ENCODE data around the gene TRIM59.
A peak's percentile ranks its signal among the peaks of the same experiment; 100 is the strongest.

The TRIM59 gene

DNA sequence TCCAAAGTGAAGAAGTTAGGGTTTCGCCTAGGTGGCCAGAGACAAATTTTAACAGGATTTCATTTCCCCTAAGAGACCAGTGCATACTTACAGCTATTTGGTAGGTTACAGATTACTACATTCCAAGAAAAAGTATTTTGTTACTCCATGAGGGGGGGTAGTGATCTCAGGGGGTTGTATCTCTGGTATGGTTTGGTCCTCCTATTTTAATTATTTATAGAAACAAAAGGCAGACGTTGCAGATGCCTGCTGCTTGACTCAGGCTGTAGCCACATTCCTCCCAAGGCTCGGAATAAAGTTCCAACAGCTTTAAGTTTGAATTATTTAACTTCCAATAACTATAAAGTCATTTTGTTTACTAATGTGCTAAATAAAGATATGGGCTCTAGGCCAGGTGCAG lies 1.3 kb upstream of the TRIM59 start:
- TF ChIP-seq, protein P1, sequence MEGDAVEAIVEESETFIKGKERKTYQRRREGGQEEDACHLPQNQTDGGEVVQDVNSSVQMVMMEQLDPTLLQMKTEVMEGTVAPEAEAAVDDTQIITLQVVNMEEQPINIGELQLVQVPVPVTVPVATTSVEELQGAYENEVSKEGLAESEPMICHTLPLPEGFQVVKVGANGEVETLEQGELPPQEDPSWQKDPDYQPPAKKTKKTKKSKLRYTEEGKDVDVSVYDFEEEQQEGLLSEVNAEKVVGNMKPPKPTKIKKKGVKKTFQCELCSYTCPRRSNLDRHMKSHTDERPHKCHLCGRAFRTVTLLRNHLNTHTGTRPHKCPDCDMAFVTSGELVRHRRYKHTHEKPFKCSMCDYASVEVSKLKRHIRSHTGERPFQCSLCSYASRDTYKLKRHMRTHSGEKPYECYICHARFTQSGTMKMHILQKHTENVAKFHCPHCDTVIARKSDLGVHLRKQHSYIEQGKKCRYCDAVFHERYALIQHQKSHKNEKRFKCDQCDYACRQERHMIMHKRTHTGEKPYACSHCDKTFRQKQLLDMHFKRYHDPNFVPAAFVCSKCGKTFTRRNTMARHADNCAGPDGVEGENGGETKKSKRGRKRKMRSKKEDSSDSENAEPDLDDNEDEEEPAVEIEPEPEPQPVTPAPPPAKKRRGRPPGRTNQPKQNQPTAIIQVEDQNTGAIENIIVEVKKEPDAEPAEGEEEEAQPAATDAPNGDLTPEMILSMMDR (IDR thresholded peaks at IDR 0.05; ENCODE audit: low read depth, low read length, missing control alignments): no peak
- peak; percentile 54 for DNase-seq (ENCODE audit: extremely low read depth, low read depth)
- H3K4me3 ChIP-seq (replicated peaks; ENCODE audit: low read depth, low read length): peak overlapping the region; percentile 89

DNA sequence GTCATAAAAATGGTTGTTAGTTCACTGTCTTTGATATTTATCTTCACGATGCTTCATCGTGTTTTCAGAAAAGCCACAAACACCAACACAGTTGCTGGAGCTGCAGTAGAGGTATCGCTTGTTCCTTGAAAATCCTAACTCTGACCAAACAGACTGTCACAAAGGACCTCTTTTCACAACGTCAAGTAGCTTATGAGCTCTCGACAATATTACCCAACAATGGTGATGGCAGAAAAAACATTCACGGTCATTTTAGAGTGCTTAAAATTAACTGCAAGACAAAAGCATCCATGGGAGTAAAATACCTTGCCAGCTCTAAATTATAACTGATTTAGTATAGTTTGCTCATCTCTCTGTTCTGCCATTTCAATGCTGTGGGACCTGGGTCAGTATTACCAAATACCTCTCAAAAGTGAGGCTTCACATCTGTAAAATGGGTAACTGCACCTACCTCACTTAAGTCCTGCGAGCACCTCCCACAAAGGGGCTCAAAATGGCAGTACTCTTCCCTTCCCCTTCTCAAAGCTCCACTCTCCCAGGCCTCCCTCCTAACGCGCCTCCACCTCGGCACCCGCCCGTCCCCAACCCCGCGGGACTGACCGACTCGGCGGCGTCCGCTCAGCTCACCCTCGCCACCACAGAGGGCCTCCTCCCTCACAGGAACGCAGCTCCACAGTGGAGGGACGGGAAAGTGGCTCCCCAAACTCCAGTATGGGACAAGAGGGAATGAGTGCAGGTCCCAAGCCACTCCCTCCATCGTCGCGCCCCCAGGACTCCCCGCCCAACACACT lies 546 bp downstream of the TRIM59 start:
- TF ChIP-seq, protein P1 (IDR thresholded peaks at IDR 0.05; ENCODE audit: low read depth, low read length, missing control alignments): no peak
- H3K4me3 ChIP-seq (replicated peaks; ENCODE audit: low read depth, low read length): peak overlapping the region; percentile 89
- no peak for DNase-seq (ENCODE audit: extremely low read depth, low read depth)

DNA sequence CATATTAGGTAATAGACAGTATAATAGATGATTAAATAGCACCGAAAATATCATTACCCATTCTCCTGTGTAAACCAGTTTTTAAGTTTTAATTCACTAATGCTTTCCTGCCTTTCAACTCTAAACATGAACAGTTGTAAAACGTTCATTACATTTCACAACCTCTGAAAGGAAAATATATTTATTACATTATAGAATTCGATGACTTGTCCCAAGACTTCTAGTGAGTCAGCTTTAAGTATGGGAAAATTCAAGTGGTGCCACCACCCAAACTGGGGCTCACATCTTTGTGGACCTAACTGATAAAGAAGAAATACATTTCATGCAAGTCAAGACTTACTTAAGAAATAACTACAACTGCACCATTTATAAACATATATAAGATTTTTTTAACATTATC lies 2.0 kb downstream of the TRIM59 start:
- TF ChIP-seq, protein P1 (IDR thresholded peaks at IDR 0.05; ENCODE audit: low read depth, low read length, missing control alignments): no peak
- H3K4me3 ChIP-seq (replicated peaks; ENCODE audit: low read depth, low read length): peak overlapping the region; percentile 89
- DNase-seq (ENCODE audit: extremely low read depth, low read depth): no peak

DNA sequence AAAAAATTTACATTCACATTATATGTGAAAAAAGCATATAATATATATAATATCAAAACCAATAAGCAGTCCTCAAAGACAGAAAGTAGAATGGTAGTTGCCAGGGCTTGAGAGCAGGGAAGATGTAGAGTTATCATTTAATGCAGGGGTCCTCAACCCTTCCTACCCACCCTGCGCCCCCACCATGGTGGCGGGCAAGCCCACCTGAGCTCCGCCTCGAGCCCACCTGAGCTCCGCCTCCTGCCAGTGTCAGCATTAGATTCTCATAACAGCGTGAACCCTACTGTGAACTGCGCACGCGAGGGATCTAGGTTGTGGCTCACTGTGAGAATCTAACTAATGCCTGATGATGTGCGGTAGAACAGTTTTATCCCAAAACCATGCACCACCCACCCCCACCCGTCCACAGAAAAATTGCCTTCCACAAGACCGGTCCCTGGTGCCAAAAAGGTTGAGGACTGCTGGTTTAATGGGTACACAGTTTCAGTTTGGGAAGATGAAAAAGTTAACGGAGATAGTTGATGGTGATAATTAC lies 3.0 kb downstream of the TRIM59 start:
- DNase-seq (ENCODE audit: extremely low read depth, low read depth): no peak
- TF ChIP-seq, protein P1 (IDR thresholded peaks at IDR 0.05; ENCODE audit: low read depth, low read length, missing control alignments): no peak
- peak overlapping the region; percentile 89 for H3K4me3 ChIP-seq (replicated peaks; ENCODE audit: low read depth, low read length)

DNA sequence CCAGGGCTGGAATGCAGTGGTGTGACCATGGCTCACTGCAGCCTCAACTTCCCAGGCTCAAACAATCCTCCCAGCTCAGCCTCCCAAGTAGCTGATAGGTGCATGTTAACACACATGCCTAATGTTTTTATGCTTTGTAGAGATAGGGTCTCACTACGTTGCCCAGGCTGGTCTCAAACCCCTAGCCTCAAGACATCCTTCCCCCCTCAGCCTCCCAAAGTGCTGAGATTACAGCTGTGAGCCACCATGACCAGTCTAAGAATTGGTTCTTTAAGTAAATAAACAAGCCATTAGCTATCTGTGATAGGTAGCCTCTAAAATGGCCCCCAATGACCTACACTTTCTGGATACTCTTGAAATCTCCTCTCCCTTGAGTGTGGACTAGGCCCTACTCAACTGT lies 3.7 kb downstream of the TRIM59 start:
- no peak for DNase-seq (ENCODE audit: extremely low read depth, low read depth)
- no peak overlapping the region for H3K4me3 ChIP-seq (replicated peaks; ENCODE audit: low read depth, low read length)
- TF ChIP-seq, protein P1 (IDR thresholded peaks at IDR 0.05; ENCODE audit: low read depth, low read length, missing control alignments): no peak

DNA sequence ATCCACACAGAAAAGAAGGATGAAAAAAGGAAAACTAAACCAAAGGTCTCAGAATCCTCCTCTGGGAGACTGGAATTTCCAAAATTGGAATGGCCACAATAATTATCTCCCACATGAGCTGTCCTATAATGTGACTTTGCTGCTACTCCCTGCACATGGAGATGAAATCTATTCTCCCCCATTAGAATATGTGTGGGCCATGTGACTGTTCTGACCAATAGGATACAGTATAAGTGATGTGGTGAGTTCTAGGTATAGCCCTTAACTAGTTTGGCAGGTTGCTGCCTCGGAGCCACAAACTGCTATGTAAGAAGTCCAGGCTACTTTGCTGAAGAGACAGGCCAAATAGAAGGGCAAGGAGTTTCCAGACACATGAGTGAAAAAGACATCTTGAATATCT lies 5.2 kb downstream of the TRIM59 start:
- TF ChIP-seq, protein P1 (IDR thresholded peaks at IDR 0.05; ENCODE audit: low read depth, low read length, missing control alignments): no peak
- DNase-seq (ENCODE audit: extremely low read depth, low read depth): no peak

More for the DNA sequence above, 5.2 kb downstream of the TRIM59 start:
- H3K4me3 ChIP-seq (replicated peaks; ENCODE audit: low read depth, low read length): no peak overlapping the region
